Suprapubic skin (tissue), 4 donors: Measurements from ENCODE around the gene CAPN5. TPM values are rescaled to one million over a fixed set of nuclear protein-coding genes. Genes with fewer than 3 reads are reported as not detected.

ENCODE experiments used
- DNase-seq, 2 donors: peaks; one replicate each; pipeline ENCODE4 v3.0.0-alpha.2; 2019; ENCODE audit warnings: low spot score in 2 of 2
- H3K27ac ChIP-seq: fragments of 200-600 bp; sonication (generic); one replicate; pipeline ENCODE4 v1.5.1; 2019
- H3K27me3 ChIP-seq: fragments of 200-600 bp; sonication (generic); one replicate; pipeline ENCODE4 v1.5.1; 2019
- H3K36me3 ChIP-seq: fragments of 200-600 bp; sonication (generic); one replicate; pipeline ENCODE4 v1.5.1; 2019
- H3K4me1 ChIP-seq: fragments of 200-600 bp; sonication (generic); one replicate; pipeline ENCODE4 v1.5.1; 2019
- H3K4me3 ChIP-seq: fragments of 200-600 bp; sonication (generic); one replicate; pipeline ENCODE4 v1.5.1; 2019; ENCODE audit warnings: mild to moderate bottlenecking
- H3K9me3 ChIP-seq: fragments of 200-600 bp; sonication (generic); one replicate; pipeline ENCODE4 v1.5.1; 2019
- EP300 ChIP-seq: sonication (generic); formaldehyde crosslinking; IDR thresholded peaks from one replicate; pipeline ENCODE4 v1.6.1; 2017; ENCODE audit warnings: antibody characterized with exemption
- POLR2A ChIP-seq, 2 donors: fragments of 450-650 bp; IDR thresholded peaks; one replicate each; pipeline ENCODE4 v1.6.1; 2017; ENCODE audit warnings: antibody characterized with exemption in 2 of 2, mild to moderate bottlenecking in 2 of 2, moderate library complexity in 2 of 2
- POLR2AphosphoS5 ChIP-seq, 3 donors: sonication (generic); formaldehyde crosslinking; IDR thresholded peaks; one replicate each; pipeline ENCODE4 v1.6.1; 2017; ENCODE audit warnings: antibody characterized with exemption in 3 of 3
- WGBS: methylation state at CpG from one replicate; pipeline ENCODE4 v1.1.5; 2018; 5-methylcytosine and 5-hydroxymethylcytosine counted together
- total RNA-seq, 4 donors: library from RNA; depleted of rRNA; stranded (reverse); fragments of >200 nt; gene quantifications; one replicate each; pipeline ENCODE4 v1.1.0, GENCODE V29; 2016
- TF ChIP-seq, protein P1 (sequence below), 2 donors: fragments of 200-600 bp in 1 of 2; fragments of 450-650 bp in 1 of 2; sonication (generic) in 1 of 2; IDR thresholded peaks; one replicate each; pipeline ENCODE4 v1.5.1; 2016 to 2019; ENCODE audit warnings: antibody characterized with exemption in 2 of 2, mild to moderate bottlenecking in 1 of 2, moderate library complexity in 1 of 2

The CAPN5 gene
- total RNA-seq, 4 donors from 2014 or later = 0.87 to 2.0 (median 1.1) TPM

DNA sequence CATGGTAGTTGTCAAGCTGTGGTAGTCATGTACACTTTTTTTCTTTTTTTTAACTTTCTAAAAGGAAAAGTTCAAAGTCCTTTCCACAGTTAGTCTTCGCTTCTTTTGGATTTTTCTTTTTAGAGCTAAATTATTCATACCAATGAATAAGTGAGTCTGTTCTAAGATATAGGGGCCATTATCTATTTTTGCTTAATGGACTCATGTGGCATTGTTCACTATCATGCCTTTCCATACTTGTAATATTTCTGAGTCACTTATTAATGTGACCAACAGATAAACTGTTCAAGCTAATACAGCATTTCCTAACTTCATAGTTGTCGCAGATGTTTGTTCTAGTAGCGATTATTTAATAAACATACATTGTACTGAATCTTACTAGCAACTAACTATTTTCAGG, 40.5 kb upstream of the CAPN5 start:
- TF ChIP-seq POLR2A (IDR thresholded peaks at IDR 0.05) = no peak
- TF ChIP-seq EP300 = no peak
- Histone ChIP-seq H3K27ac (no peak overlapping the region), H3K9me3 (no peaks in the 10 kb centered on the region), H3K36me3 (peaks cover 6% of the 10 kb centered on the region), H3K4me1 (no peaks in the 10 kb centered on the region), H3K27me3 (peaks cover 13% of the 10 kb centered on the region), H3K4me3 (no peak overlapping the region)
- 95% methylated on average over 3 of the region's 3 CpGs for WGBS
- DNase-seq = no peak

DNA sequence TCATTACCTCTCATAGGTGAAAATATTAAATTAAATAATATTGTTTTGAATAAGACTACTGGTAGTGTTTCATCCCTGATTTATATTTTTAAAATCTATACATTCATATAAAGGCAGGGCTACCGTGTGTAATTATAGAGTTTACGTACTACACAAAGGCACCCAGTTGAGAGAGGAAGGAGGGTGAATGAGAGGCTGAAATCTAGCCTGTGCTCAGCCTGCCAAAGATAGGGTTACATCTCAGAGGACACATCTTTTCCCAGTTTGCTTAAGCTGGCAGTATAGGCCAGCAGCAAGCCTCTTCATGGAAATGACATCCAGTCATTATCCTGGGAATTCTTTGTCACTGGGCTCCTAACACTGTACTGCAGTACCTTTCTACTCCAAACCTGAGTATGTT, 40.0 kb upstream of the CAPN5 start:
- Histone ChIP-seq H3K9me3 (no peaks in the 10 kb centered on the region), H3K4me1 (no peaks in the 10 kb centered on the region), H3K27me3 (peaks cover 13% of the 10 kb centered on the region), H3K4me3 (no peak overlapping the region), H3K36me3 (peaks cover 6% of the 10 kb centered on the region), H3K27ac (no peak overlapping the region)
- DNase-seq = no peak
- WGBS = 93% methylated on average over 2 of the region's 2 CpGs
- TF ChIP-seq POLR2AphosphoS5 (IDR thresholded peaks at IDR 0.05) (no peak), POLR2A (IDR thresholded peaks at IDR 0.05) (no peak), EP300 (no peak)
- TF ChIP-seq, protein P1, sequence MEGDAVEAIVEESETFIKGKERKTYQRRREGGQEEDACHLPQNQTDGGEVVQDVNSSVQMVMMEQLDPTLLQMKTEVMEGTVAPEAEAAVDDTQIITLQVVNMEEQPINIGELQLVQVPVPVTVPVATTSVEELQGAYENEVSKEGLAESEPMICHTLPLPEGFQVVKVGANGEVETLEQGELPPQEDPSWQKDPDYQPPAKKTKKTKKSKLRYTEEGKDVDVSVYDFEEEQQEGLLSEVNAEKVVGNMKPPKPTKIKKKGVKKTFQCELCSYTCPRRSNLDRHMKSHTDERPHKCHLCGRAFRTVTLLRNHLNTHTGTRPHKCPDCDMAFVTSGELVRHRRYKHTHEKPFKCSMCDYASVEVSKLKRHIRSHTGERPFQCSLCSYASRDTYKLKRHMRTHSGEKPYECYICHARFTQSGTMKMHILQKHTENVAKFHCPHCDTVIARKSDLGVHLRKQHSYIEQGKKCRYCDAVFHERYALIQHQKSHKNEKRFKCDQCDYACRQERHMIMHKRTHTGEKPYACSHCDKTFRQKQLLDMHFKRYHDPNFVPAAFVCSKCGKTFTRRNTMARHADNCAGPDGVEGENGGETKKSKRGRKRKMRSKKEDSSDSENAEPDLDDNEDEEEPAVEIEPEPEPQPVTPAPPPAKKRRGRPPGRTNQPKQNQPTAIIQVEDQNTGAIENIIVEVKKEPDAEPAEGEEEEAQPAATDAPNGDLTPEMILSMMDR (IDR thresholded peaks at IDR 0.05) = no peak

DNA sequence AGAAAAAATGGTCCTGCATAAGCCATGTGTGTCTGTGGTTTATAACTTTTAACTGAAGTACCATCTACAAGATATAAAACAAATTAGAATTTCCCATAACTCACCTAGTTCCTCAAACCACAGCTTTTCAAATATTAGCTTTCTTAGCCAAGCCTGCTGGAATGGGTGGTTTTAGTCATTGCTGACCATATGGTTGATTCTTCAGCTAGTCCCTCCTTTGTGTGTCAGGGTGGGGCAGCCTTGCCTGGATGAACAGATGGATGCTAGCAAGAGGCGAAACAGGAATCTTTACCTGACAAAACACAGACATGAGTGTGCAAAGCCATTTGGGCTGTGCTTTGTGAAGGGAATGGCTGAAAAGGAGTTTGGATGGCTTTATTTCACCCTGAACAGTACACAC, 39.5 kb upstream of the CAPN5 start:
- WGBS = 90% methylated on average over 1 of the region's 1 CpG
- Histone ChIP-seq H3K36me3 (peaks cover under 1% of the 10 kb centered on the region), H3K4me1 (no peaks in the 10 kb centered on the region), H3K27me3 (peaks cover 13% of the 10 kb centered on the region), H3K9me3 (no peaks in the 10 kb centered on the region), H3K4me3 (no peak overlapping the region), H3K27ac (no peak overlapping the region)
- DNase-seq = no peak
- TF ChIP-seq EP300 (no peak), POLR2AphosphoS5 (IDR thresholded peaks at IDR 0.05) (no peak), POLR2A (IDR thresholded peaks at IDR 0.05) (no peak)
- TF ChIP-seq, protein P1 (IDR thresholded peaks at IDR 0.05) = no peak

DNA sequence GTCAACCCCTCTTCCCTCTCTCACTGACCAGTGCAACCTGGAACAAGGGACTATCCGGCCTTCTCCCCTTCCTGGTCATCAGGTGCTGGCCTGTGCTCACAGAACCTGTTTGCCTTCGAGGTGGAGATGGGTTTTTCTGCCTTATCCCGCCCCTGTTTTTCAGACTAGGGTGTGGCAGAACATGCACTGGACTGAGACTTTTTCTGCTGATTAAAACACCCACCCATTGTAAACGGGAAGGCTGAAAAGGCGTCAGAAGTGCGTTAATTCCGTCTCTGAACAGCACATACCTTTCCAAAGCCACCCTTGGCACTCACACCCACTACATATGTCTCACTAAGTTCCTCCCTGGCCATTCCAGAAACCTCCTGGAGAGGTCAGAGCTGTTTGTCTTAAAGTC, 36.9 kb upstream of the CAPN5 start:
- H3K27me3 ChIP-seq = peaks cover 13% of the 10 kb centered on the region
- 51% methylated on average over 7 of the region's 7 CpGs for WGBS
- no peak for DNase-seq
- H3K4me3 ChIP-seq = no peak overlapping the region
- TF ChIP-seq EP300 (no peak), POLR2A (IDR thresholded peaks at IDR 0.05) (no peak), POLR2AphosphoS5 (IDR thresholded peaks at IDR 0.05) (no peak)
- TF ChIP-seq, protein P1 (IDR thresholded peaks at IDR 0.05) = no peak
- no peak overlapping the region for H3K27ac ChIP-seq
- H3K36me3 ChIP-seq = no peaks in the 10 kb centered on the region
- no peaks in the 10 kb centered on the region for H3K4me1 ChIP-seq
- H3K9me3 ChIP-seq = no peaks in the 10 kb centered on the region

DNA sequence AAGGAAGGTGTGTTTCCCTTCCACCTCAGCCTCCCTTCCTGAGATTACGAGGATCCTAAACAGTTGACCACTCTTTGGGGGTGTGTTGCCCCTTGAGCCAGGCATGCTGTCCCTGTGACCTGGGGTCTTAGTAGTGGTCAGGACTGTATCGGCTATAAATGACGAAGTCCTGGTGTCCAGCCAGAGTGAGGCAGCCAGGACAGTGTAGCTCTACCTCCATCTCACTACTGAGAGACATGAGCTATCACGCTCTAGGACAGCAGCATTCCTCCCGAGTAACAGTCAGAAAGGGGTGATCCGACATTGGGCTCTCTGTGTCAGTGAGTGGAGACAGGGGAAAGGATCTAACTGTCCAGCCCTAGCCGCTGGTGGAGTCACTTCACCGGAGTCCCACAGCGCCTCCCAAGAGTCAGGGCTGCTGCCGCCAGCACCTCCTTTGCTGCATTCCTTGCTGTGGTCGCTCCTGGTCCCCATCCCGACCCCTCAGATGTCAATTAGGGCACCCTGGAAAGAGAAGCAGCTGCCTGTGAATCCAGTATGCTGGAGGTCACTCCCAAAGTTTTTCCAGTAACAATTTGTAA, 35.8 kb upstream of the CAPN5 start:
- WGBS = 69% methylated on average over 12 of the region's 12 CpGs
- Histone ChIP-seq H3K36me3 (no peaks in the 10 kb centered on the region), H3K27ac (no peak overlapping the region), H3K27me3 (peaks cover 13% of the 10 kb centered on the region), H3K4me3 (no peak overlapping the region), H3K4me1 (peaks cover 4% of the 10 kb centered on the region), H3K9me3 (no peaks in the 10 kb centered on the region)
- TF ChIP-seq, protein P1 (IDR thresholded peaks at IDR 0.05) = no peak
- no peak for TF ChIP-seq POLR2A (IDR thresholded peaks at IDR 0.05)
- TF ChIP-seq EP300 = no peak
- no peak for TF ChIP-seq POLR2AphosphoS5 (IDR thresholded peaks at IDR 0.05)
- no peak for DNase-seq

DNA sequence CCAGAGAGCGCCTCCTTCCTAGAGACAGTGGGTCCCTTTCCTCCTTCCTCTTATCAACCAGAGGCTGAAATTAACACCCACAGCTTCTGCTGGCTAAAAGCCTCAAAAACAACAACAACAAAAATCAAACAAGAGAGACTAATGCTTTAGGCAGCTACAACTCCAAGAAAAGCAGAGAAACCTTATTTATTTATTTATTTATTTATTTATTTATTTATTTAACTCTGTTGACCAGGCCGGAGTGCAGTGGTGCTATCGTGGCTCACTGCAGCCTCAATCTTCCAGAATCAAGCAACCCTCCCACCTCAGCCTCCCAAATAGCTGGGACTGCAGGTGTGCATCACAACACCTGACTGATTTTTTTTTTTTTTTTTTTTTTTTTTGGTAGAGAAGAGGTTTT, 35.2 kb upstream of the CAPN5 start:
- Histone ChIP-seq H3K9me3 (no peaks in the 10 kb centered on the region), H3K36me3 (no peaks in the 10 kb centered on the region)

More for the DNA sequence above, 35.2 kb upstream of the CAPN5 start:
- no peak for TF ChIP-seq POLR2AphosphoS5 (IDR thresholded peaks at IDR 0.05)
- TF ChIP-seq EP300 = no peak
- TF ChIP-seq POLR2A (IDR thresholded peaks at IDR 0.05) = no peak
- TF ChIP-seq, protein P1 (IDR thresholded peaks at IDR 0.05) = no peak
- H3K27me3 ChIP-seq = peaks cover 13% of the 10 kb centered on the region
- no peak overlapping the region for H3K4me3 ChIP-seq
- DNase-seq = no peak
- peaks cover 4% of the 10 kb centered on the region for H3K4me1 ChIP-seq
- WGBS = 86% methylated on average over 3 of the region's 3 CpGs
- no peak overlapping the region for H3K27ac ChIP-seq
